Measurements from ENCODE around the gene SSR4. TPM values are rescaled to one million over a fixed set of nuclear protein-coding genes. Genes with fewer than 3 reads are reported as not detected.
"Not testable (repeated sequence)": the region's sequence is repeated elsewhere in the genome, so short reads cannot be mapped to it uniquely, and the experiment has no call there.

Gene SSR4
- total and polyA plus RNA-seq, 2 of the 8 experiments (the other 6 are each of a cell fraction or from before 2014, with no cell fraction given): 168 to 642 TPM

- H3K27me3 ChIP-seq (replicated peaks in 1 of 4; ENCODE audit: control insufficient read depth in 3 of 4, extremely low read depth in 1 of 4, insufficient read depth in 3 of 4, low read length in 3 of 4); H3K23me2 ChIP-seq (ENCODE audit: low read depth, low read length); H4K91ac ChIP-seq (replicated peaks; ENCODE audit: insufficient read length, low read length); DNase-seq (ENCODE audit: low read depth in 1 of 2, low spot score in 2 of 2); H2BK15ac ChIP-seq (ENCODE audit: low read length); H3K14ac ChIP-seq (ENCODE audit: insufficient read length); H3K27ac ChIP-seq (ENCODE audit: low read depth, low read length); H2BK20ac ChIP-seq (ENCODE audit: low read length); H2BK5ac ChIP-seq (ENCODE audit: low read depth, low read length); H2AFZ ChIP-seq (ENCODE audit: low read length); H3K23ac ChIP-seq (ENCODE audit: insufficient read length); H3K79me1 ChIP-seq (ENCODE audit: low read depth, low read length); H3K79me2 ChIP-seq (ENCODE audit: control insufficient read depth in 1 of 2, insufficient read depth in 2 of 2, low read length in 2 of 2); H3K56ac ChIP-seq (replicated peaks; ENCODE audit: insufficient read length, low read depth, low read length); H4K8ac ChIP-seq (ENCODE audit: extremely low read depth, insufficient read depth, low read length); H4K5ac ChIP-seq (ENCODE audit: insufficient read length, low read depth, low read length); H2AK5ac ChIP-seq (ENCODE audit: low read depth, low read length); FAIRE-seq; H3K9ac ChIP-seq (replicated peaks in 1 of 4; ENCODE audit: extremely low read depth in 1 of 4, low read depth in 3 of 4, low read length in 3 of 4); H2BK12ac ChIP-seq (ENCODE audit: low read depth, low read length); H3K36me3 ChIP-seq (ENCODE audit: control insufficient read depth in 2 of 4, insufficient read depth in 4 of 4, low read length in 3 of 4); H3K4ac ChIP-seq (replicated peaks; ENCODE audit: insufficient read length, low read depth, low read length); H2BK120ac ChIP-seq (replicated peaks; ENCODE audit: low read depth, low read length); H3K4me1 ChIP-seq (replicated peaks in 1 of 4; ENCODE audit: control insufficient read depth in 3 of 4, insufficient read depth in 4 of 4, low read length in 3 of 4); H3K18ac ChIP-seq (ENCODE audit: extremely low read depth, low read length); H3K9me3 ChIP-seq (ENCODE audit: insufficient read depth in 2 of 2, low read depth in 1 of 2, low read length in 1 of 2); H4K20me1 ChIP-seq (replicated peaks in 1 of 2; ENCODE audit: control insufficient read depth in 1 of 2, insufficient read depth in 2 of 2, low read length in 2 of 2): not testable (repeated sequence)
- 100% methylated on average over 1 of the region's 12 CpGs; no CpG with 5 or more reads in 1 of the 2 experiments for WGBS, 2 experiments (ENCODE audit: extremely low coverage in 1 of 2, insufficient coverage in 1 of 2, insufficient read length in 1 of 2, insufficient replicate concordance in 2 of 2, low coverage in 1 of 2, low lambda C conversion rate in 2 of 2, missing lambda C conversion rate in 1 of 2)
- POLR2A ChIA-PET (ENCODE audit: partially characterized antibody): interaction anchor here (0.6 kb wide), 1 partner anchor 16 kb away, joined by 3 read pairs; no protein-coding TSS in a partner anchor
- H3K4me3 ChIP-seq (ENCODE audit: extremely low read depth in 1 of 4, insufficient read depth in 2 of 4, low read depth in 3 of 4, low read length in 4 of 4): peak overlapping the region in 1 of 4 experiments; percentile 60; a peak in 1 of 8 replicates
- CTCF ChIA-PET (ENCODE audit: partially characterized antibody): interaction anchor here (0.9 to 1.6 kb wide), 3 partner anchors 10 to 18 kb away, joined by 3 to 4 read pairs (median 4); no protein-coding TSS in a partner anchor
- H3K4me2 ChIP-seq (ENCODE audit: insufficient read depth in 1 of 2, low read depth in 2 of 2, low read length in 2 of 2): peak overlapping the region in 1 of 2 experiments; percentile 60; a peak in 2 of 4 replicates
Measured at GRCh38 chrX:153745067-153745433, 49.4 kb upstream of the SSR4 start.

Measured in H1 (cell line).